DND-41 (cell line): Measurements from ENCODE around the gene DBP.

Source experiments
- ATAC-seq: fragments of 200-7000 bp; cut with Tn5 transposase; 3 replicates; pipeline ENCODE4 v1.9.1; 2021; ENCODE audit warnings: low read depth; ENCODE audit not compliant: insufficient read depth
- DNase-seq: peaks from one replicate; pipeline ENCODE4 v3.0.0-alpha.2; 2020
- H2AFZ ChIP-seq: 2 replicates; pipeline ENCODE4 v1.6.0; 2012; ENCODE audit warnings: low read depth, low read length
- H3K27ac ChIP-seq: 2 replicates; pipeline ENCODE4 v1.5.1; 2012; ENCODE audit warnings: low read length, inconsistent platforms
- H3K27me3 ChIP-seq: fragments of 200-600 bp; sonication (generic); 2 replicates; pipeline ENCODE4 v1.6.0; 2012; ENCODE audit warnings: low read length, mild to moderate bottlenecking, inconsistent platforms; ENCODE audit not compliant: insufficient read depth, poor library complexity
- H3K36me3 ChIP-seq: 2 replicates; pipeline ENCODE4 v1.5.1; 2012; ENCODE audit warnings: low read length, inconsistent platforms; ENCODE audit not compliant: insufficient read depth
- H3K4me1 ChIP-seq: 2 replicates; pipeline ENCODE4 v1.5.1; 2012; ENCODE audit warnings: mild to moderate bottlenecking, low read length; ENCODE audit not compliant: insufficient read depth
- H3K4me2 ChIP-seq: 2 replicates; pipeline ENCODE4 v1.6.0; 2012; ENCODE audit warnings: mild to moderate bottlenecking, moderate library complexity, low read length, inconsistent platforms; ENCODE audit not compliant: insufficient read depth
- H3K4me3 ChIP-seq, 2 experiments: fragments of 200-600 bp in 1 of 2; shearing (Covaris generic) in 1 of 2; 2 replicates each; pipeline ENCODE4 v1.5.1; 2012 to 2016; ENCODE audit warnings: inconsistent platforms in 2 of 2, low read length in 2 of 2, mild to moderate bottlenecking in 2 of 2, low read depth in 1 of 2, moderate library complexity in 1 of 2
- H3K79me2 ChIP-seq: 2 replicates; pipeline ENCODE4 v1.6.0; 2012; ENCODE audit warnings: low read length, inconsistent platforms; ENCODE audit not compliant: insufficient read depth
- H3K9ac ChIP-seq: 2 replicates; pipeline ENCODE4 v1.6.0; 2012; ENCODE audit warnings: low read depth, mild to moderate bottlenecking, inconsistent platforms, low read length, moderate library complexity
- H3K9me3 ChIP-seq: 2 replicates; pipeline ENCODE4 v1.5.1; 2012; ENCODE audit warnings: low read length, moderate library complexity, mild to moderate bottlenecking, inconsistent platforms; ENCODE audit not compliant: insufficient read depth, severe bottlenecking
- H4K20me1 ChIP-seq: 2 replicates; pipeline ENCODE4 v1.6.0; 2012; ENCODE audit warnings: low read length; ENCODE audit not compliant: insufficient read depth
- CTCF ChIP-seq: IDR thresholded peaks from 2 replicates; pipeline ENCODE4 v1.5.1; 2012; ENCODE audit warnings: borderline replicate concordance, low read length, moderate library complexity, mild to moderate bottlenecking; ENCODE audit not compliant: poor library complexity, severe bottlenecking; ENCODE audit errors: extremely low read depth
- EZH2 ChIP-seq: IDR thresholded peaks from 3 replicates; pipeline ENCODE4 v1.6.1; 2012; ENCODE audit warnings: borderline replicate concordance, low read depth, mild to moderate bottlenecking, moderate library complexity, low read length, inconsistent platforms; ENCODE audit not compliant: severe bottlenecking

The DBP gene

GRCh38 chr19:48617146-48617937 lies 19.8 kb downstream of the DBP start:
- Histone ChIP-seq H3K27ac (peak overlapping the region; percentile 90), H3K4me1 (peaks cover 44% of the 10 kb centered on the region)
- no peak for ATAC-seq

GRCh38 chr19:48616491-48617056 lies 20.6 kb downstream of the DBP start:
- Histone ChIP-seq H3K4me3 (peak overlapping the region in 1 of 2 experiments; percentile 77; a peak in 1 of 4 replicates), H3K4me1 (peaks cover 40% of the 10 kb centered on the region), H3K36me3 (peaks cover 45% of the 10 kb centered on the region), H3K9ac (peak overlapping the region; percentile 91; the same call in 1 of the 2 replicates), H4K20me1 (peaks cover 50% of the 10 kb centered on the region), H3K27ac (no peak overlapping the region), H3K4me2 (peak overlapping the region; percentile 87), H2AFZ (no peak overlapping the region), H3K79me2 (peaks cover 53% of the 10 kb centered on the region), H3K9me3 (no peaks in the 10 kb centered on the region), H3K27me3 (no peaks in the 10 kb centered on the region)
- no peak for DNase-seq
- TF ChIP-seq EZH2 (no peak), CTCF (no peak)
- ATAC-seq, result no peak

More at GRCh38 chr19:48617146-48617937, 19.8 kb downstream of the DBP start:
- Histone ChIP-seq H4K20me1 (peaks cover 50% of the 10 kb centered on the region), H3K27me3 (no peaks in the 10 kb centered on the region), H3K79me2 (peaks cover 55% of the 10 kb centered on the region), H3K4me2 (peak overlapping the region; percentile 87), H2AFZ (no peak overlapping the region), H3K9ac (peak overlapping the region; percentile 91), H3K4me3 (peak overlapping the region; percentile 77 to 92; a peak in 3 of 4 replicates), H3K9me3 (no peaks in the 10 kb centered on the region), H3K36me3 (peaks cover 47% of the 10 kb centered on the region)
- no peak for TF ChIP-seq EZH2
- peak; percentile 2 for TF ChIP-seq CTCF
- DNase-seq, result no peak

GRCh38 chr19:48616041-48616436 lies 21.1 kb downstream of the DBP start:
- no peak for ATAC-seq
- no peaks in the 10 kb centered on the region for H3K27me3 ChIP-seq
- H3K4me3 ChIP-seq, result no peak overlapping the region

More at GRCh38 chr19:48616041-48616436, 21.1 kb downstream of the DBP start:
- peaks cover 36% of the 10 kb centered on the region for H3K4me1 ChIP-seq
- no peak overlapping the region for H2AFZ ChIP-seq
- H3K79me2 ChIP-seq, result peaks cover 51% of the 10 kb centered on the region
- no peak for DNase-seq
- H3K9me3 ChIP-seq, result no peaks in the 10 kb centered on the region
- peak overlapping the region; percentile 91; the same call in 1 of the 2 replicates for H3K9ac ChIP-seq
- no peak for TF ChIP-seq EZH2
- TF ChIP-seq CTCF, result no peak
- no peak overlapping the region for H3K27ac ChIP-seq
- H4K20me1 ChIP-seq, result peaks cover 50% of the 10 kb centered on the region
- H3K36me3 ChIP-seq, result peaks cover 41% of the 10 kb centered on the region
- peak overlapping the region; percentile 87; the same call in 1 of the 2 replicates for H3K4me2 ChIP-seq
